ENCODE data around the gene TTC13.

- TF ChIP-seq MEF2A (IDR thresholded peaks at IDR 0.05; ENCODE audit: borderline replicate concordance, low read depth) (no peak), CTCF (IDR thresholded peaks at IDR 0.05) (no peak), RCOR1 (IDR thresholded peaks at IDR 0.05; ENCODE audit: low read length) (no peak), EZH2phosphoT487 (IDR thresholded peaks at IDR 0.05; ENCODE audit: borderline replicate concordance, low read depth) (no peak), RAD21 (IDR thresholded peaks at IDR 0.05; ENCODE audit: low read length) (no peak), POLR2AphosphoS5 (IDR thresholded peaks at IDR 0.05; ENCODE audit: low read depth, low read length) (no peak)
Observed at GRCh38 chr1:230875370-230875769, 103.3 kb downstream of the TTC13 start.

Measured in SK-N-SH (cell line).